Activated B cell treated with CpG ODN at 0.5 μM for 24 hours (primary cell): ENCODE measurements around the gene VOPP1. TPM values are rescaled to one million over a fixed set of nuclear protein-coding genes. Genes with fewer than 3 reads are reported as not detected.

Experiments used
- ATAC-seq: fragments of 200-7000 bp; cut with Tn5 transposase; one replicate; pipeline ENCODE4 v1.10.0; 2021; ENCODE audit warnings: low read depth, mild to moderate bottlenecking, moderate library complexity
- CTCF ChIA-PET: fragments of 350-600 bp; sonication (Branson Sonifier 250); formaldehyde crosslinking; loops from one replicate; lab custom pipeline; 2021; ENCODE audit warnings: antibody characterized with exemption; lab: Charles Lee
- POLR2A ChIA-PET: fragments of 350-600 bp; sonication (Branson Sonifier 250); formaldehyde crosslinking; loops from one replicate; lab custom pipeline; 2021; ENCODE audit warnings: antibody characterized with exemption; lab: Charles Lee
- DNase-seq: peaks from one replicate; pipeline ENCODE4 v3.0.0; 2022
- H3K27ac Mint-ChIP-seq: one replicate; pipeline ENCODE4 v1.8.0; 2020; ENCODE audit warnings: mixed read lengths
- H3K27me3 Mint-ChIP-seq: one replicate; pipeline ENCODE4 v1.8.0; 2021; ENCODE audit warnings: mixed read lengths
- H3K36me3 Mint-ChIP-seq: one replicate; pipeline ENCODE4 v1.8.0; 2021; ENCODE audit warnings: low read depth, mixed read lengths
- H3K4me1 Mint-ChIP-seq: one replicate; pipeline ENCODE4 v1.8.0; 2021; ENCODE audit warnings: mixed read lengths
- H3K4me3 Mint-ChIP-seq: one replicate; pipeline ENCODE4 v1.8.0; 2020; ENCODE audit warnings: mild to moderate bottlenecking, mixed read lengths
- H3K9me3 Mint-ChIP-seq: one replicate; pipeline ENCODE4 v1.8.0; 2020; ENCODE audit warnings: mixed read lengths
- intact Hi-C: fragments of 100-400 bp; cut with micrococcal nuclease; formaldehyde crosslinking; loops from one replicate; pipeline ENCODE4 v1.15.1; 2024
- total RNA-seq: library from RNA; stranded (reverse); gene quantifications from 2 replicates; pipeline ENCODE4 v1.2.3, GENCODE V29; 2022
- TF ChIP-seq, protein P1 (sequence below): fragments of 200-600 bp; IDR thresholded peaks from one replicate; pipeline ENCODE4 v1.8.0; 2022; ENCODE audit warnings: antibody characterized with exemption, mild to moderate bottlenecking

Gene VOPP1
- total RNA-seq, 1 donor from 2014 or later = 438 TPM

DNA sequence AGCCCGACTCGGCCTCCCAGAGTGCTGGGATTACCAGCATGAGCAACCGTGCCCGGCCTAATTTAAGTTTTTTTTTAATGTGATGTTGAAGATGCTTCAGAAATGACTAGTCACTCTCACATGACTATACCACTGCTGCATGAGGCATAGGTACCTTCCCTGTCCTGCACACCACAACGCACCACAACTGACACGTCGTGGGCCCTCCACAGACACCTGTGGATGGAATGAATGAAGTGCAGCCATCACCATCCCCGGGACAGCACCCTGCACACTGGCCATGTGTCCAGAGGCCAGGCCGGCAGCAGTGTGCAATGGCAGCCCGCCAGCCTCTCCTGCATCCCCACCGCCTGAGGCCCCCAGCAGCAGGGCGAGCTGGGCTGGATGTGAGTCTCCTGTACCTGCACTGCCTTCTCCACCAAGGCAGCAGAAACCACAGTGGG is 55.1 kb downstream of the VOPP1 start:
- CTCF ChIA-PET = no interaction called here
- Mint-ChIP-seq H3K9me3 (no peaks in the 10 kb centered on the region), H3K27ac (peak overlapping the region; percentile 80), H3K36me3 (peaks cover 91% of the 10 kb centered on the region), H3K27me3 (no peaks in the 10 kb centered on the region), H3K4me1 (peaks cover 94% of the 10 kb centered on the region), H3K4me3 (peak overlapping the region; percentile 24)
- POLR2A ChIA-PET = interaction anchor here (1.2 to 24.3 kb wide), 5 partner anchors 9 to 55 kb away, joined by 4 to 357 read pairs (median 15); partner anchors contain the start of gene VOPP1
- ATAC-seq = peak; percentile 64
- TF ChIP-seq, protein P1, sequence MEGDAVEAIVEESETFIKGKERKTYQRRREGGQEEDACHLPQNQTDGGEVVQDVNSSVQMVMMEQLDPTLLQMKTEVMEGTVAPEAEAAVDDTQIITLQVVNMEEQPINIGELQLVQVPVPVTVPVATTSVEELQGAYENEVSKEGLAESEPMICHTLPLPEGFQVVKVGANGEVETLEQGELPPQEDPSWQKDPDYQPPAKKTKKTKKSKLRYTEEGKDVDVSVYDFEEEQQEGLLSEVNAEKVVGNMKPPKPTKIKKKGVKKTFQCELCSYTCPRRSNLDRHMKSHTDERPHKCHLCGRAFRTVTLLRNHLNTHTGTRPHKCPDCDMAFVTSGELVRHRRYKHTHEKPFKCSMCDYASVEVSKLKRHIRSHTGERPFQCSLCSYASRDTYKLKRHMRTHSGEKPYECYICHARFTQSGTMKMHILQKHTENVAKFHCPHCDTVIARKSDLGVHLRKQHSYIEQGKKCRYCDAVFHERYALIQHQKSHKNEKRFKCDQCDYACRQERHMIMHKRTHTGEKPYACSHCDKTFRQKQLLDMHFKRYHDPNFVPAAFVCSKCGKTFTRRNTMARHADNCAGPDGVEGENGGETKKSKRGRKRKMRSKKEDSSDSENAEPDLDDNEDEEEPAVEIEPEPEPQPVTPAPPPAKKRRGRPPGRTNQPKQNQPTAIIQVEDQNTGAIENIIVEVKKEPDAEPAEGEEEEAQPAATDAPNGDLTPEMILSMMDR = no peak
- DNase-seq = no peak
- intact Hi-C loops = loop anchor here (1.0 to 2.0 kb wide), 2 partner anchors 16 to 17 kb away; no protein-coding TSS in a partner anchor

DNA sequence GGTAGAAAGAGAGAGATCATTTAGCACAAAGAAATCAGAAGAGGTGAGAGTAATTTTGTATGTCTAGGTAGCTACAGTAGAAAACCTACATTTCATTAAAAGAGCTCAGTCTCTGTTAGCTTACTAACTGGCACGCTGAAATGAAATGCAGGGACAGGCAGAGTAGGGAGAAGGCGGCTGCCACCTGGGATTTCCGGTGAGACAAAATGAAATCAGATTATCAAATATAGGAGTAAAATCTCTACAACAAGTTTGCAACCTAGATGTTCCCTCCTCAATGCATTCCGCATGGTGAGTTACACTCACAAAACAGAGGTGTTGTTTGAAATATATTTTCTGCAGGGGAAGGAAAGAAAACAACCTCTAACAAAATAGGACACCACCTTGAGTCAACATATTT is 55.9 kb downstream of the VOPP1 start:
- no peak for ATAC-seq

DNA sequence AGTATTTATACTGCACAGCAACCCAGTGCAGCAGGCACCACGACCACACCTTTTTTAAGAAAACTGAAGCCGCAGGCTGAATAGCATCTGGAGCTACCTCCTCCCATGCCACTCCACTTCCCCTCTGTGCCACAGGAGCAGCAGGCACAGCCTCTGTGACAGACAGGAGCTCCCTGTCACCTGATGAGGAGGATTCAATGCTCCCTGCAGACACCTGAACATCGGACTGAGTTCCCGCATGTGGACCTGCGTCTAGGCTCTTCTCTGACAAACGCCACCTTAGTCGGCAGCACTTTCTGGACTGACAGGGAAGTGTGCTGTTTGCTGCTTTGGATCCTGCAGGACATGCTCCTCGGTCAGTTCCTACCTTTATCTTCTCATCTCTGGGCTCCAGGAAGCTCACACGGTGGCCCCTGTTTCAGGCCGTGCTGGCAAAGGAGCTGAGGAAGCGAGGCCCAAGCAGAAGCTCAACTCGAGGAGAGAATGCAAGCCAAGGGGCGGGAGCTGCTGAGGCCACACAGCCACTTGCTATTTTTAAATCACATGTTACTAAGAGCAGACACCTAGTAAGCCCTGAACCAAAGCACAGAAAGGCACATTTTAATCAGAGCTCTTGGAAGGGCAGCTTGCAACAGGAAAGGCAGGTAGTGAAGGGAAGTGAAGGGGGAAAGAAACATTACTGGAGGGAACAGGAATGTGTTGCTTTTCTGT is 56.6 kb downstream of the VOPP1 start:
- intact Hi-C loops = loop anchor here (1.0 to 2.0 kb wide), 2 partner anchors 11 to 15 kb away; no protein-coding TSS in a partner anchor
- peaks cover 95% of the 10 kb centered on the region for H3K4me1 Mint-ChIP-seq
- no peak for DNase-seq
- H3K27me3 Mint-ChIP-seq = no peaks in the 10 kb centered on the region
- H3K27ac Mint-ChIP-seq = peak overlapping the region; percentile 85
- POLR2A ChIA-PET = interaction anchor here (0.7 to 24.3 kb wide), 13 partner anchors 9 to 150 kb away, joined by 3 to 357 read pairs (median 5); partner anchors contain the start of gene VOPP1
- TF ChIP-seq, protein P1 = no peak
- CTCF ChIA-PET = interaction anchor here (1.1 to 1.7 kb wide), 5 partner anchors 16 to 83 kb away, joined by 3 to 8 read pairs (median 4); no protein-coding TSS in a partner anchor
- ATAC-seq = peak; percentile 21
- H3K36me3 Mint-ChIP-seq = peaks cover 97% of the 10 kb centered on the region
- no peaks in the 10 kb centered on the region for H3K9me3 Mint-ChIP-seq
- H3K4me3 Mint-ChIP-seq = peak overlapping the region; percentile 66

More for the DNA sequence above, 55.9 kb downstream of the VOPP1 start:
- TF ChIP-seq, protein P1 = no peak
- ChIA-PET POLR2A (interaction anchor here (0.7 to 24.3 kb wide), 11 partner anchors 8 to 151 kb away, joined by 3 to 357 read pairs (median 5); partner anchors contain the start of gene VOPP1), CTCF (interaction anchor here (1.1 to 1.7 kb wide), 4 partner anchors 16 to 82 kb away, joined by 3 to 8 read pairs (median 6); no protein-coding TSS in a partner anchor)
- peak overlapping the region; percentile 85 for H3K27ac Mint-ChIP-seq
- peaks cover 96% of the 10 kb centered on the region for H3K36me3 Mint-ChIP-seq
- intact Hi-C loops = loop anchor here (1.0 to 2.0 kb wide), 2 partner anchors 10 to 16 kb away; no protein-coding TSS in a partner anchor
- DNase-seq = no peak
- H3K4me3 Mint-ChIP-seq = peak overlapping the region; percentile 66
- peaks cover 94% of the 10 kb centered on the region for H3K4me1 Mint-ChIP-seq
- no peaks in the 10 kb centered on the region for H3K27me3 Mint-ChIP-seq
- H3K9me3 Mint-ChIP-seq = no peaks in the 10 kb centered on the region

DNA sequence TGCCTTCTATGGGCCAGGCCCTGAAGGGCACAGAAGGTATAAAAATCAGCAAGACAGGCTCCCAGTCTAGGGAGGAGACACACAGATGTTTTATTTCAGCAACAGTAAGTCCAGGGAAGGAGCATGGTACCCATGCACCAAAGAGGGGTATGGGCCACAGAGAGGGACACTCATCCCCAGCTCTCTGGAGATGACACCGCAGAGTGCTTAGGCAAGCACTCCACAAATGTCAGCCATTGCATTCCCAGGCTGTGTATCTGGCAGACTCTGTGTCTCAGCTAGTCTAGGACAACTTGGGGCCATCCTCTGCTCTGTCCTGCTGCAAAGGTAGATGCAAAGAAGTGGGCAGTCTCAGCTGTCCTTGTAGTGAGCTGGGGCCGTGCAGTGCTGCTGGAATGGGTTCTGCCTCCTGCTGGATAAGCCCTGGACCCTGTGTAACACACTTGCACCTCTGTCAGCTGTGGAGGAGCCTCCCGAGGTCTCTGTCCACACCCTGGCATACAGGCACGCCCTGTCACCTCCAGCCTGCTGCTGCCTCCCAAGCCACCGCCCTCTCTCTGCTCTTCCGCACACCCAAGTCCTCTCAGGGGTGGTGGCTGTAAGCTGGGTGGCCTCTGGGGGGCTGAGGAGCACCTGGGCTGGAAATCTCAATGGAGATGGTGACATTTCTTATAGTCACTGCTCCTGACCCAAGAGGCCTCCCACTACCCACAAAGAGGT is 57.6 kb downstream of the VOPP1 start:
- TF ChIP-seq, protein P1 = no peak
- intact Hi-C loops = no loop called here
- H3K36me3 Mint-ChIP-seq = peaks cover 91% of the 10 kb centered on the region

More for the DNA sequence above, 57.6 kb downstream of the VOPP1 start:
- CTCF ChIA-PET = interaction anchor here (1.4 to 1.7 kb wide), 4 partner anchors 17 to 84 kb away, joined by 4 to 8 read pairs (median 4); no protein-coding TSS in a partner anchor
- POLR2A ChIA-PET = interaction anchor here (0.9 to 24.3 kb wide), 6 partner anchors 10 to 58 kb away, joined by 3 to 357 read pairs (median 9); partner anchors contain the start of gene VOPP1
- ATAC-seq (peak; percentile 32), DNase-seq (no peak)
- H3K27ac Mint-ChIP-seq = peak overlapping the region; percentile 85
- H3K9me3 Mint-ChIP-seq = no peaks in the 10 kb centered on the region
- H3K4me1 Mint-ChIP-seq = peaks cover 98% of the 10 kb centered on the region
- H3K27me3 Mint-ChIP-seq = no peaks in the 10 kb centered on the region
- H3K4me3 Mint-ChIP-seq = peak overlapping the region; percentile 66
